Activated naive CD8-positive, alpha-beta T cell treated with anti-CD3 and anti-CD28 coated beads, Interleukin-2, amount 50 U/mL, for 16 hours (primary cell): ENCODE results near the gene PLA2R1.
A peak's percentile ranks its signal among the peaks of the same experiment; 100 is the strongest.

Experiments used
- DNase-seq: peaks from one replicate; pipeline ENCODE4 v3.0.0-alpha.2; 2020; ENCODE audit warnings: low read depth, low spot score

PLA2R1 gene

GRCh38 chr2:160062292-160063005, at the start of gene PLA2R1:
Gene PLA2R1, minus strand, starts transcription at chr2:160062615. Its CDS starts 212 bp downstream, at chr2:160062403.
- DNase-seq: no peak

GRCh38 chr2:160110674-160111239, 48.3 kb upstream of the PLA2R1 start:
- no peak for DNase-seq

- DNase-seq: peak; percentile 17
Observed at GRCh38 chr2:160109939-160110673, 47.7 kb upstream of the PLA2R1 start.

- no peak for DNase-seq
Observed at GRCh38 chr2:160109243-160109642, 46.8 kb upstream of the PLA2R1 start.

GRCh38 chr2:160108646-160109045, 46.2 kb upstream of the PLA2R1 start:
- DNase-seq: no peak

- DNase-seq: no peak
Observed at GRCh38 chr2:160105366-160105765, 43.0 kb upstream of the PLA2R1 start.

GRCh38 chr2:160104115-160104514, 41.7 kb upstream of the PLA2R1 start:
- DNase-seq: no peak

GRCh38 chr2:160097326-160097725, 34.9 kb upstream of the PLA2R1 start:
- DNase-seq: no peak

GRCh38 chr2:160096409-160096808, 34.0 kb upstream of the PLA2R1 start:
- DNase-seq: no peak

- no peak for DNase-seq
Observed at GRCh38 chr2:160092445-160092844, 30.0 kb upstream of the PLA2R1 start.

- no peak for DNase-seq
Observed at GRCh38 chr2:160091381-160091780, 29.0 kb upstream of the PLA2R1 start.

- DNase-seq: no peak
Observed at GRCh38 chr2:160087854-160088745, 25.7 kb upstream of the PLA2R1 start.

GRCh38 chr2:160085662-160086061, 23.2 kb upstream of the PLA2R1 start:
- DNase-seq: no peak

- no peak for DNase-seq
Observed at GRCh38 chr2:160077912-160078810, 15.7 kb upstream of the PLA2R1 start.

GRCh38 chr2:160076914-160077313, 14.5 kb upstream of the PLA2R1 start:
- DNase-seq: no peak

- DNase-seq: no peak
Observed at GRCh38 chr2:160076241-160076640, 13.8 kb upstream of the PLA2R1 start.

- no peak for DNase-seq
Observed at GRCh38 chr2:160075171-160075570, 12.8 kb upstream of the PLA2R1 start.

GRCh38 chr2:160073284-160073888, 11.0 kb upstream of the PLA2R1 start:
- DNase-seq: no peak

- DNase-seq: no peak
Observed at GRCh38 chr2:160068906-160069305, 6.5 kb upstream of the PLA2R1 start.

- DNase-seq: no peak
Observed at GRCh38 chr2:160064916-160065315, 2.5 kb upstream of the PLA2R1 start.
